GM12878 (cell line): ENCODE results near the gene SHQ1.

Source experiments
- EZH2 ChIP-seq: IDR thresholded peaks from 2 replicates; pipeline ENCODE4 v1.6.1; 2012; ENCODE audit warnings: low read depth, mild to moderate bottlenecking, control low read depth, inconsistent platforms, low read length, borderline replicate concordance; ENCODE audit not compliant: control insufficient read depth
- JUND ChIP-seq: IDR thresholded peaks from 2 replicates; pipeline ENCODE4 v1.6.1; 2012; ENCODE audit warnings: low read depth, mild to moderate bottlenecking, low read length, improper control_type of control experiment, moderate library complexity
- LARP7 ChIP-seq: fragments of 450-650 bp; IDR thresholded peaks from 2 replicates; pipeline ENCODE4 v1.6.1; 2017; ENCODE audit warnings: mild to moderate bottlenecking
- MTA3 ChIP-seq: IDR thresholded peaks from 2 replicates; pipeline ENCODE4 v1.6.1; 2012; ENCODE audit warnings: low read length, inconsistent platforms, borderline replicate concordance
- NR2F1 ChIP-seq: fragments of 450-650 bp; conservative IDR thresholded peaks from 2 replicates; pipeline ENCODE4 v1.6.1; 2017; ENCODE audit warnings: mild to moderate bottlenecking
- POLR2AphosphoS5 ChIP-seq: IDR thresholded peaks from 2 replicates; pipeline ENCODE4 v1.6.1; 2011; ENCODE audit warnings: mild to moderate bottlenecking, low read length, inconsistent platforms
- SREBF1 ChIP-seq: IDR thresholded peaks from 2 replicates; pipeline ENCODE4 v1.6.1; 2012; ENCODE audit warnings: mild to moderate bottlenecking, low read length
- SUZ12 ChIP-seq: fragments of 200-600 bp; sonication (generic); IDR thresholded peaks from one replicate; pipeline ENCODE4 v1.6.1; 2018; ENCODE audit warnings: antibody characterized with exemption, mild to moderate bottlenecking; ENCODE audit not compliant: unreplicated experiment
- YY1 ChIP-seq: IDR thresholded peaks from 2 replicates; pipeline ENCODE4 v1.6.1; 2011; ENCODE audit warnings: low read depth, mild to moderate bottlenecking, low read length
- TF ChIP-seq, protein P1 (sequence below): fragments of 150-350 bp; IDR thresholded peaks from 2 replicates; pipeline ENCODE4 v1.6.1; 2016; ENCODE audit warnings: low read depth, low read length
- TF ChIP-seq, protein P2 (sequence below), 3 experiments: IDR thresholded peaks in 2 of 3; conservative IDR thresholded peaks in 1 of 3; 2 replicates each; pipeline ENCODE4 v1.5.1; 2011; ENCODE audit warnings: low read depth in 3 of 3, low read length in 3 of 3, mild to moderate bottlenecking in 3 of 3, control low read depth in 2 of 3, moderate library complexity in 2 of 3, inconsistent platforms in 1 of 3, mixed read lengths in 1 of 3; ENCODE audit not compliant: control insufficient read depth in 2 of 3, insufficient read depth in 1 of 3; ENCODE audit errors: extremely low read depth in 1 of 3
- TF ChIP-seq, protein P3 (sequence below): IDR thresholded peaks from 2 replicates; pipeline ENCODE4 v1.6.1; 2011; ENCODE audit warnings: low read depth, mild to moderate bottlenecking, low read length, moderate library complexity, borderline replicate concordance; ENCODE audit errors: extremely low read depth

DNA sequence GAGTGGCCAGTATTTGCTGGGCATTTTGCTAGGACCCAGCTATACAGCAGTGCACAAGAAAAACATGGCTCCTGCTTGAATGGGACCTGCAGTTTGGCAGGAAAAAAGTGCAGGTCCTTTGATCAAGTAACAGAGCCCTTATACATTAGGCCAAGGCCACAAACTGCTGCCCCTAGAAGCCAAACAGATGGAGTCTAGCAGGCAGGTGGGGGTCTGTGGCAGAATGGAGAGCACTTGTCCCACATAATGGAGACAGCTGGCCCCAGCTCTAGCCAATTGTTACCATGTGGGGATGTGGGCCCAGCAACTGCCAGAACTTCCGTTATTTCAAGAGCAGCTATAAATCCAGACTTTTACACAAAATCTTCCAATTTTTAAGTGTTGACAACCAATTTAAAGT, 79.3 kb downstream of the SHQ1 start:
- TF ChIP-seq JUND (no peak), POLR2AphosphoS5 (no peak), LARP7 (no peak), SUZ12 (no peak), EZH2 (no peak), MTA3 (no peak), NR2F1 (no peak), YY1 (no peak), SREBF1 (no peak)
- TF ChIP-seq, protein P1, sequence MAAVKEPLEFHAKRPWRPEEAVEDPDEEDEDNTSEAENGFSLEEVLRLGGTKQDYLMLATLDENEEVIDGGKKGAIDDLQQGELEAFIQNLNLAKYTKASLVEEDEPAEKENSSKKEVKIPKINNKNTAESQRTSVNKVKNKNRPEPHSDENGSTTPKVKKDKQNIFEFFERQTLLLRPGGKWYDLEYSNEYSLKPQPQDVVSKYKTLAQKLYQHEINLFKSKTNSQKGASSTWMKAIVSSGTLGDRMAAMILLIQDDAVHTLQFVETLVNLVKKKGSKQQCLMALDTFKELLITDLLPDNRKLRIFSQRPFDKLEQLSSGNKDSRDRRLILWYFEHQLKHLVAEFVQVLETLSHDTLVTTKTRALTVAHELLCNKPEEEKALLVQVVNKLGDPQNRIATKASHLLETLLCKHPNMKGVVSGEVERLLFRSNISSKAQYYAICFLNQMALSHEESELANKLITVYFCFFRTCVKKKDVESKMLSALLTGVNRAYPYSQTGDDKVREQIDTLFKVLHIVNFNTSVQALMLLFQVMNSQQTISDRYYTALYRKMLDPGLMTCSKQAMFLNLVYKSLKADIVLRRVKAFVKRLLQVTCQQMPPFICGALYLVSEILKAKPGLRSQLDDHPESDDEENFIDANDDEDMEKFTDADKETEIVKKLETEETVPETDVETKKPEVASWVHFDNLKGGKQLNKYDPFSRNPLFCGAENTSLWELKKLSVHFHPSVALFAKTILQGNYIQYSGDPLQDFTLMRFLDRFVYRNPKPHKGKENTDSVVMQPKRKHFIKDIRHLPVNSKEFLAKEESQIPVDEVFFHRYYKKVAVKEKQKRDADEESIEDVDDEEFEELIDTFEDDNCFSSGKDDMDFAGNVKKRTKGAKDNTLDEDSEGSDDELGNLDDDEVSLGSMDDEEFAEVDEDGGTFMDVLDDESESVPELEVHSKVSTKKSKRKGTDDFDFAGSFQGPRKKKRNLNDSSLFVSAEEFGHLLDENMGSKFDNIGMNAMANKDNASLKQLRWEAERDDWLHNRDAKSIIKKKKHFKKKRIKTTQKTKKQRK = no peak
- TF ChIP-seq, protein P2, sequence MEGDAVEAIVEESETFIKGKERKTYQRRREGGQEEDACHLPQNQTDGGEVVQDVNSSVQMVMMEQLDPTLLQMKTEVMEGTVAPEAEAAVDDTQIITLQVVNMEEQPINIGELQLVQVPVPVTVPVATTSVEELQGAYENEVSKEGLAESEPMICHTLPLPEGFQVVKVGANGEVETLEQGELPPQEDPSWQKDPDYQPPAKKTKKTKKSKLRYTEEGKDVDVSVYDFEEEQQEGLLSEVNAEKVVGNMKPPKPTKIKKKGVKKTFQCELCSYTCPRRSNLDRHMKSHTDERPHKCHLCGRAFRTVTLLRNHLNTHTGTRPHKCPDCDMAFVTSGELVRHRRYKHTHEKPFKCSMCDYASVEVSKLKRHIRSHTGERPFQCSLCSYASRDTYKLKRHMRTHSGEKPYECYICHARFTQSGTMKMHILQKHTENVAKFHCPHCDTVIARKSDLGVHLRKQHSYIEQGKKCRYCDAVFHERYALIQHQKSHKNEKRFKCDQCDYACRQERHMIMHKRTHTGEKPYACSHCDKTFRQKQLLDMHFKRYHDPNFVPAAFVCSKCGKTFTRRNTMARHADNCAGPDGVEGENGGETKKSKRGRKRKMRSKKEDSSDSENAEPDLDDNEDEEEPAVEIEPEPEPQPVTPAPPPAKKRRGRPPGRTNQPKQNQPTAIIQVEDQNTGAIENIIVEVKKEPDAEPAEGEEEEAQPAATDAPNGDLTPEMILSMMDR (IDR thresholded peaks at IDR 0.05 in 2 of 3, conservative IDR thresholded peaks at IDR 0.05 in 1 of 3; ENCODE audit: control insufficient read depth in 2 of 3, extremely low read depth in 1 of 3, insufficient read depth in 1 of 3, low read depth in 3 of 3, low read length in 3 of 3) = no peak
- TF ChIP-seq, protein P3, sequence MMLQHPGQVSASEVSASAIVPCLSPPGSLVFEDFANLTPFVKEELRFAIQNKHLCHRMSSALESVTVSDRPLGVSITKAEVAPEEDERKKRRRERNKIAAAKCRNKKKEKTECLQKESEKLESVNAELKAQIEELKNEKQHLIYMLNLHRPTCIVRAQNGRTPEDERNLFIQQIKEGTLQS = no peak
